ENCODE measurements around the gene BCLAF1.
"Not testable (repeated sequence)": the region's sequence is repeated elsewhere in the genome, so short reads cannot be mapped to it uniquely, and the experiment has no call there.

The BCLAF1 gene

GRCh38 chr6:136308469-136308868 is 18.8 kb upstream of the BCLAF1 start:
- DNase-seq (ENCODE audit: low read depth), result not testable (repeated sequence)

GRCh38 chr6:136307351-136307750 is 17.7 kb upstream of the BCLAF1 start:
- DNase-seq (ENCODE audit: low read depth), result peak; percentile 7

GRCh38 chr6:136306466-136306865 is 16.8 kb upstream of the BCLAF1 start:
- no peak for DNase-seq (ENCODE audit: low read depth)

GRCh38 chr6:136304410-136304809 is 14.8 kb upstream of the BCLAF1 start:
- no peak for DNase-seq (ENCODE audit: low read depth)

GRCh38 chr6:136303516-136303915 is 13.9 kb upstream of the BCLAF1 start:
- no peak for DNase-seq (ENCODE audit: low read depth)

GRCh38 chr6:136294621-136295020 is 5.0 kb upstream of the BCLAF1 start:
- DNase-seq (ENCODE audit: low read depth), result no peak

GRCh38 chr6:136290410-136291010 is 864 bp upstream of the BCLAF1 start:
- peak; percentile 96 for DNase-seq (ENCODE audit: low read depth)

GRCh38 chr6:136289327-136289578 is 393 bp downstream of the BCLAF1 start:
- peak; percentile 89 for DNase-seq (ENCODE audit: low read depth)

- peak; percentile 96 for DNase-seq (ENCODE audit: low read depth)
Observed at GRCh38 chr6:136288566-136289326, 900 bp downstream of the BCLAF1 start.

GRCh38 chr6:136284909-136285308 is 4.7 kb downstream of the BCLAF1 start:
- DNase-seq (ENCODE audit: low read depth), result peak; percentile 47

- no peak for DNase-seq (ENCODE audit: low read depth)
Observed at GRCh38 chr6:136282906-136283305, 6.7 kb downstream of the BCLAF1 start.

GRCh38 chr6:136280032-136280609 is 9.5 kb downstream of the BCLAF1 start:
- no peak for DNase-seq (ENCODE audit: low read depth)

GRCh38 chr6:136274062-136274461 is 15.6 kb downstream of the BCLAF1 start:
- DNase-seq (ENCODE audit: low read depth), result peak; percentile 31

GRCh38 chr6:136265101-136265500 is 24.5 kb downstream of the BCLAF1 start:
- DNase-seq (ENCODE audit: low read depth), result no peak

- DNase-seq (ENCODE audit: low read depth), result no peak
Observed at GRCh38 chr6:136262940-136263339, 26.7 kb downstream of the BCLAF1 start.

GRCh38 chr6:136254851-136255466 is 34.7 kb downstream of the BCLAF1 start:
- DNase-seq (ENCODE audit: low read depth), result no peak

- DNase-seq (ENCODE audit: low read depth), result no peak
Observed at GRCh38 chr6:136253734-136254133, 35.9 kb downstream of the BCLAF1 start.

- no peak for DNase-seq (ENCODE audit: low read depth)
Observed at GRCh38 chr6:136252441-136252840, 37.2 kb downstream of the BCLAF1 start.

- no peak for DNase-seq (ENCODE audit: low read depth)
Observed at GRCh38 chr6:136251394-136251793, 38.3 kb downstream of the BCLAF1 start.

GRCh38 chr6:136250686-136251008 is 39.0 kb downstream of the BCLAF1 start:
- no peak for DNase-seq (ENCODE audit: low read depth)

GRCh38 chr6:136249811-136250685 is 39.6 kb downstream of the BCLAF1 start, which contains the start of gene MTFR2:
MTFR2 (minus strand) TSS chr6:136250311; CDS start chr6:136249099, 1,212 bp downstream.
- peak; percentile 98 for DNase-seq (ENCODE audit: low read depth)

GRCh38 chr6:136249336-136249735 is 40.3 kb downstream of the BCLAF1 start:
- DNase-seq (ENCODE audit: low read depth), result peak; percentile 14

All from fibroblast of gingiva (primary cell).